NCI-H2107 treated with DMSO at 0.1 percent for 48 hours (cell line): ENCODE measurements around the gene CGB1.
"Not testable (repeated sequence)": the region's sequence is repeated elsewhere in the genome, so short reads cannot be mapped to it uniquely, and the experiment has no call there.

Experiments
- DNase-seq: peaks from one replicate; lab custom pipeline; 2025; ENCODE audit not compliant: unreplicated experiment; lab: John Stamatoyannopoulos, UW

The CGB1 gene

DNA sequence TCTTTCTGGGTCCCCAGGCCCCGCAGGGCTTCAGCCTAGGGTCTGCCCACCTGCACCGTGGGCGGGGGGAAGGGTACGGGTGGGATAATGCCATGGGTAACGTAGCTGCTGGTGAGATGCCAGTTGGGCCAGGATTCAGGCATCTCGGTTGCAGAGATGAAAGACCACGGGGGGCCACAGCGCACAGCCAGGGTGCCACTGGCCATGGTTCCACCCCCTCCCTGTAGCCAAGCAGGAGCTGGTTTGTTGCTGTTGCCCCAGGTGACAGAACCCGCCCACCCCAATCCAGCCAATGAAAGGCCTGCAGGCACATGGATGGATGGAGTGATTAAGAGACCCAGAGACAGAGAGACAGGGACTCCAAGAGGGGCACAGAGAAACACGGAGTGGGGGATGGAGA lies 21.9 kb upstream of the CGB1 start:
- DNase-seq: no peak

DNA sequence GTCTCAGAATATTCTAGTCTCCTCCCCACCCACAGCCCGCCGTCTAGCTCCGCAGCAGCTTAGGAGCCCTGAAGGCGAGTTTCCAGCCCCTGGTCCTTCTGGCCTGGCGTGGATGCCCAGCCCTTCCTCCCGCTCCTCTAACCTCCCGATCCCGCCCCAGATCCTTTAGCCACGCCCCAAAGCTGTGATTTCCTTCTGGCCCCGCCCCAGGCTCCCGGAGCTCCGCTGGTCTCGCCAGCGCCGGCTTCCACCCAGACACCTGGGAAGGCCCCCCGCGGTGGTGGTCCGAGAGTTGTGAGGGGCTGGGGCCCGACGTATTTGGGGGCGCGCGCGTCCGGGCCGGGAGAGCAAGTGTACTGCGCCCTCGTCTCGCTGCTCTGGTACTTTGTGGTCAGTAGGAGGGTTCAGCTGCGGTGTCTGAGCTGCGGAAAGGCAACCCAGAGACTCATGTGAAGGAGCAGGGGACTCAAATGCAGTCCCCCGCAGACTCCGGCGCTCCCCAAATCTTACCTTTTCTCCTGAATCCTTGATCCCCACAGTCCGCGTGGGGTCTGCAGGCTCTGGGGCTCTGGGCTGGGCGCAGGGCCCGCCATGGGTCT lies 21.0 kb upstream of the CGB1 start, which contains the start of gene CGB7:
CGB7 (minus strand) TSS at position 114 of the 599 bp plus-strand sequence. CDS start 2,374 bp downstream, outside the sequence.
- DNase-seq: no peak

DNA sequence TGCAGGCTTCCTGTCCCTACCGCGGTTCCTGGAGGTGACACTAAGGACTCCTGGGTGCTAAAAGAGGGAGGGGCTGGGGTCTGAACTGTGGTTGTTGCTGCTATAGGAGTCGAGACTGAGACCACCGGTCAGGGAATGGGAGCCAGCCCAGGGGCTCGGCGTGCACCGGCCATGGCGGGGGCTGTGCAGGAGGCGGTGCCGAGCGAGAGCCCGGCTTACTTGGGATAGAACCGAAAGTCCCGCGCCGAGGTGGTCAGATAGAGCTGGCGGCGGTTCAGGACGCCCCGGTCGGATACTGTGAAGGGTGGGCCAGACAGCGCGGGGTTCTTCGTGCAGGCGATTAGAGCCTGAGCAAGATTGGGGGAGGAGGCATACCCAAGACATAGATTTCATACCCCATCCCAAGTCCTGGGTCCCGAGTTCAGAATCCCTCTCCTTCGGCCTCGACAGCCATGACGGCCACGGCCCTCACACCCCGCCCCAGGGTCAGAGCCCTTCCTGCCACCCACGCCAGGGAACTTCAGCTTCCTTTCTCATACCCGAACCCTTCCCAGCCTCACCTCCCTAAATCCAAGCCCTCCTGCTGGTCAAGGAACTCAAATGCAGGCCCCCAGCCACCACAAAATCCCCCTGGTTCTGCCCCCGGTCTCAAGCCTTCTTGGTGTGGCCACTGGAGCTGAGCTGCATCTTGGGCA lies 20.4 kb upstream of the CGB1 start:
- not testable (repeated sequence) for DNase-seq

DNA sequence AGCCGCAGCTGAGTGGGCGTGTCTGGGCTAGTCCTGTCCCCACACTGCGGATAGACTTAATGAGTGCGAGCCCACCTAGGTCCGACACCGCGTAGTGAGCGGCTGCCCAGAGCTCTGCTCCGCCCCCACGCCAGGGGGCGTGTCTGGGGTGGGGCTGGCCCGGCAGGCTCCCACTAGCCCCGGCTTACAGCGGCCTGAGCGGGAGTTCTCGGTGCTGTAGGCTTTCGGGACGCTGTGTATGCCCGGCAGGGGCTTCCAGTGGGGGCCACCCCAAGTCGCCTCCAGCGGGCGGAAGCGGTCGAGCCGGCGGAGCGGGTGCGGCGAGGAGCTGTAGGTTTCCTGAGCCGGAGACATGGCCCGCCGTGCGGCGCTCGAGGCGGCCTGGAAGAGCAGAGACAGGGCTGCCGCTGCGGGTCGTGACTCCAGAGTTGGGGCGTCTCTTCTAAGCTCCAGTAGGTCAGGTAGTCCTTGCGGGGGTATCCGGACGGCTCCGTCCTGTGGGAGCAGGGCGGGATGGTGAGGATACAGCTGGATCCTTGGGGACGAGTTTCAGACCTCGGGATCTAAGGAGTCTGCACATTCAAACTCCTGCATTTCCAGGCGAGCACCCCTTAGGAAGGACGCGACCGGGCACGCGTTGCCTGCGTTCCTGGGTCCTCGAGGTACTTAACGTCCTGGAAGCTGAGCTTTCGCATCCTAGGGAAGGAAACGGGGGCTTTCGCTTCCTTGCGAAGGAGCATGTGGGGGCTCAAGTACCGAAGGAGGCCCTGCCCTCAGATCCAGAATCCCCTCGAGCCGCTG lies 19.6 kb upstream of the CGB1 start:
- no peak for DNase-seq

DNA sequence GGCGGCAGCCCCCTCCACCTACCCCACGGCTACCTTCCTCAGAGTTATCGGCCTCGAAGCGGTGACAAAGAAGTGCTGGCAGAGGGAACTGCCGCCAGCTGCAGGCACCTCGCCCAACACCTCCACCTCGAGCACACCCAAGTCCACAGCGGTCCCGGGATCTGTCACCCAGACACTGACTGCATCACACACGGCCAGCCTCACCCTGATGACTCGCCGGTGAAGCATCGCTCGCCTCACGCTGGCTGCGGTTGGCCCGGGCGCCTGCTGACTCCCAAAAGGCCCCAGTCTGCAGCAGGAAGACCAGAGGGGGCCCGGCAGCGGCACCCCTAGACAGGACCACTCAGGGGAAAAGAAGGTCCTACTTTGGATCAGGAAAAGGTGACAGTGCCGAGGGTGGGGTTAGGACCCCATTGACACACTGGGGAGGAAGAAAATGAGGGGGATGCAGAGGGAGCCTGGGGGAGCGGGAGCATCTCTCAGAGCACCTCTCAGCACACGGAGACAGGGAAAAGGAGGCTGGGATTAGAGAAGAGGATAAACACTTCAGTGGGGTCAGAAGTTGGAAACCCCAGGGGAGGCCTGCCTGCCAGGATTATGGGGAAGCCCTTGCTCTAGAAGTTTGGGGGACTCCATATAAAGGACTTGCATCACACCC lies 13.8 kb upstream of the CGB1 start:
- DNase-seq: not testable (repeated sequence)

DNA sequence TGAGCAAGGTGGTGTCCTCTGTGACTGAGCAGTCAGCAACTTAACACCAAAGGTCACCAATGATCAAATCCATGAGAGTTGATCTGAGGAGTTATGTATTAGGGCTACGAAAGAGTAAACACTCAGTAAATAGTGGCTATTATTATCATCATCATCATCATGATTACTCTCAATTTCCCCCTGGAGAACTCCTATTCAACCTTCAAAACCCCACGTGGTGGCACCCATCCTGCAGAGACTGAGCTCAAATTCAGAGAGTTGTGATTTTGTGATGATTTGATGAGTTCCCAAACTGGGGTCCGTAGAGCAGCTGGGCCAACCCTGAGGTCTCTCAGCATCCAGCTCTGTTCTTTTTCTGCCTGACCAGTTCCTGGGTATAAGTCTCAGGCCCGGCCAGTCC lies 13.1 kb upstream of the CGB1 start:
- DNase-seq: not testable (repeated sequence)

DNA sequence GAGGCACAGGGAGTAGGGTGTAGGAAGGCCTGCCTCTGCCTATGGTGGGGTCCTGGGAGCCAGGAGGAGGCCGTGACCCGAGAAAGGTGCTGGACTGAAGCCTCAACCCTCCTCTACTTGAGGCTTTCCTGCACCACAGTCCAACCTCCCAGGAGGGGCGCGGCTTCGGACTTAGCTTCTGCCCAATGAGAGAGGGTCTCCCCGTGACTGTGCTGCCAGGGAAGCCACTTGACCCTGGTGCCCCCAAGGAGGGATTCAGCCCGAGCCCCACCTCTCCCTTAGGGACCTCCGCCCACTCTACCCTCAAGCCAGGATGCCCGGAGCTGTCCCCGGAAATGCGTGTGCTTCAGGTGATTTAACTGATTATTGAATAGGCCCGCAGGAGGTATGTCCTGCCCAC lies 12.3 kb upstream of the CGB1 start, which contains the start of gene CGB8:
CGB8 (minus strand) TSS at position 101 of the 400 bp plus-strand sequence. CDS start 372 bp downstream, outside the sequence.
- not testable (repeated sequence) for DNase-seq

DNA sequence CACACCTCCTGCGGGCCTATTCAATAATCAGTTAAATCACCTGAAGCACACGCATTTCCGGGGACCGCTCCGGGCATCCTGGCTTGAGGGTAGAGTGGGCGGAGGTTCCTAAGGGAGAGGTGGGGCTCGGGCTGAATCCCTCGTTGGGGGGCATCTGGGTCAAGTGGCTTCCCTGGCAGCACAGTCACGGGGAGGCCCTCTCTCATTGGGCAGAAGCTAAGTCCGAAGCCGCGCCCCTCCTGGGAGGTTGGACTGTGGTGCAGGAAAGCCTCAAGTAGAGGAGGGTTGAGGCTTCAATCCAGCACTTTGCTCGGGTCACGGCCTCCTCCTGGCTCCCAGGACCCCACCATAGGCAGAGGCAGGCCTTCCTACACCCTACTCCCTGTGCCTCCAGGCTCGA lies 6.9 kb upstream of the CGB1 start, which contains the start of gene CGB5:
CGB5 (plus strand) TSS at position 301 of the 400 bp plus-strand sequence. CDS start 362 bp downstream, outside the sequence.
- not testable (repeated sequence) for DNase-seq

DNA sequence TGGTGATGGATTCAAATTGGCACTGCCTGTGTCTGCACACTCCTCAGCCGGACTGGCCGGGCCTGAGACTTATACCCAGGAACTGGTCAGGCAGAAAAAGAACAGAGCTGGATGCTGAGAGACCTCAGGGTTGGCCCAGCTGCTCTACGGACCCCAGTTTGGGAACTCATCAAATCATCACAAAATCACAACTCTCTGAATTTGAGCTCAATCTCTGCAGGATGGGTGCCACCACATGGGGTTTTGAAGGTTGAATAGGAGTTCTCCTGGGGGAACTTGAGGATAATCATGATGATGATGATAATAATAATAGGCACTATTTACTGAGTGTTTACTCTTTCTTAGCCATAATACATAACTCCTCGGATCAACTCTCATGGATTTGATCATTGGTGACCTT lies 6.0 kb upstream of the CGB1 start:
- not testable (repeated sequence) for DNase-seq

DNA sequence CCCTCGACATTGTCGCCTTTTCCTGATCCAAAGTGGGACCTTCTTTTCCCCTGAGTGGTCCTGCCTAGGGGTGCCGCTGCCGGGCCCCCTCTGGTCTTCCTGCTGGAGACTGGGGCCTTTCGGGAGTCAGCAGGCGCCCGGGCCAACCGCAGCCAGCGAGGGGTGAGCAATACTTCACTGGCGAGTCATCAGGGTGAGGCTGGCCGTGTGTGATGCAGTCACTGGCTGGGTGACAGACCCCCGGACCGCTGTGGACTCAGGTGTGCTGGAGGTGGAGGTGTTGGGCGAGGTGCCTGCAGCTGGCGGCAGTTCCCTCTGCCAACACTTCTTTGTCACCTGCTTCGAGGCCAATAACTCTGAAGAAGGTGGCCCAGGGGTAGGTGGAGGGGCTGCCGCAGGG lies 5.5 kb upstream of the CGB1 start:
- DNase-seq: no peak

DNA sequence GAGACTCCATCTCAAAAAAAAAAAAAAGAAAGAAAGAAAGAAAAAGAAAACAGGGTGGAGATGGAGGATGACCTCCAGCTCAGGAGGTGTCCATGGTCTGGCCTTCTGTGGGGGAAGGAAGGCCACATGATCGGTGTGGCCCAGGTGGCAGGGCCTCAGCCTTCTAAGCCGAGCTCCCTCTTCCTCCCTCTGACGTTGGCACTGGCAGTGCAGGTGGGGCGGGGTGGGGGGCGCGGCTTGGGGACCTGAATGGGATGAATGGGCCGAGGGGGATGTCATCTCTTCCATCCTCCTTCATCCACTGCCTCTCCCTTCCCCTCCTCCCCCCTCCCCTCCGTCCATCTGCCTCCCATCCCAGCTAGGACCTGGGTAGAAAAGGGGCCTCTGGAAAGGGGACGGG lies 3.0 kb upstream of the CGB1 start:
- DNase-seq: not testable (repeated sequence)

DNA sequence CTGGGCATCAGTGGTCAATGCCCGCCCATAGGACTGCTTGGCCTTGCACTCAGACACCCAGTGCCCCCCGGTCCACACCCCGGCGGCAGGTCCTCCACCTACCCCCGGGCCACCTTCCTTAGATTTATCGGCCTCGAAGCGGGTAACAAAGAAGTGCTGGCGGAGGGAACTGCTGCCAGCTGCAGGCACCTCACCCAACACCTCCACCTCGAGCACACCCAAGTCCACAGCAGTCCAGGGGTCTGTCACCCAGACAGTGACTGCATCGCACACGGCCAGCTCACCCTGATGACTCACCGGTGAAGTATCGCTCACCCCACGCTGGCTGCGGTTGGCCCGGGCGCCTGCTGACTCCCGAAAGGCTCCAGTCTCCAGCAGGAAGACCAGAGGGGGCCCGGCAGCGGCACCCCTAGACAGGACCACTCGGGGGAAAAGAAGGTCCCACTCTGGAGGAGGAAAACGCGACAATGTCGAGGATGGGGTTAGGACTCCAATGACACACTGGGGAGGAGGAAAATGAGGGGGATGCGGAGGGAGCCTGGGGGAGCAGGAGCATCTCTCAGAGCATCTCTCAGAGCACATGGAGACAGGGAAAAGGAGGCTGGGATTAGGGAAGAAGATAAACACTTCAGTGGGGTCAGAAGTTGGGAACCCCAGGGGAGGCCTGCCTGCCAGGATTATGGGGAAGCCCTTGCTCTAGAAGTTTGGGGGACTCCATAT lies 2.0 kb upstream of the CGB1 start:
- DNase-seq: not testable (repeated sequence)

DNA sequence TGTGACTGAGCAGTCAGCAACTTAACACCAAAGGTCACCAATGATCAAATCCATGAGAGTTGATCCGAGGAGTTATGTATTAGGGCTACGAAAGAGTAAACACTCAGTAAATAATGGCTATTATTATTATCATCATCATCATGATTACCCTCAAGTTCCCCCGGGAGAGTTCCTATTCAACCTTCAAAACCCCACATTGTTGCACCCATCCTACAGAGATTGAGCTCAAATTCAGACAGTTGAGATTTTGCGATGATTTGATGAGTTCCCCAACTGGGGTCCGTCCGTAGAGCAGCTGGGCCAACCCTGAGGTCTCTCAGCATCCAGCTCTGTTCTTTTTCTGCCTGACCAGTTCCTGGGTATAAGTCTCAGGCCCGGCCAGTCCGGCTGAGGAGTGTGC lies 1.4 kb upstream of the CGB1 start:
- not testable (repeated sequence) for DNase-seq

DNA sequence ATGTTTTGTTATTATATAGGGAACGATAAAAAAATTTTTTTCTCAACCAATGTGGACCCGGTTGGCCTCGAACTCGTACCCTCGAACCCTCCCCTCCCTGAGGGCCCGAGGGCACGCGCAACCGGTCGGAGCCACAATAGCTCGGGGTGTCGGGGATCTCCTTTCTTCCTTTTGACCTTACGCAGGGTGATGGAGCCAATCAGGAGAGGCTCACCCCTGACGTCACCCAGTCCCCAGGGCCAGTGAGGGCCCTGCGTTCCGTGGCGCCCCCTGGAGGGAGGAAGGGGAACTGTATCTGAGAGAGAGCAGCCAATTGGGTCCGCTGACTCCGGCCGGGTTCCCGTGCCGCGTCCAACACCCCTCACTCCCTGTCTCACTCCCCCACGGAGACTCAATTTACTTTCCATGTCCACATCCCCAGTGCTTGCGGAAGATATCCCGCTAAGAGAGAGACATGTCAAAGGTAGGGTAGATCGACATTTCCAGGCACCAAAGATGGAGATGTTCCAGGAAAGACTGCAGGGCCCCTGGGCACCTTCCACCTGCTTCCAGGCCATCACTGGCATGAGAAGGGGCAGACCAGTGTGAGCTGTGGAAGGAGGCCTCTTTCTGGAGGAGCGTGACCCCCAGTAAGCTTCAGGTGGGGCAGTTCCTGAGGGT lies 4.9 kb downstream of the CGB1 start, which contains the start of gene CGB2:
CGB2 (plus strand) TSS at position 249 of the 660 bp plus-strand sequence; CDS start at position 455, 206 bp downstream.
- not testable (repeated sequence) for DNase-seq

DNA sequence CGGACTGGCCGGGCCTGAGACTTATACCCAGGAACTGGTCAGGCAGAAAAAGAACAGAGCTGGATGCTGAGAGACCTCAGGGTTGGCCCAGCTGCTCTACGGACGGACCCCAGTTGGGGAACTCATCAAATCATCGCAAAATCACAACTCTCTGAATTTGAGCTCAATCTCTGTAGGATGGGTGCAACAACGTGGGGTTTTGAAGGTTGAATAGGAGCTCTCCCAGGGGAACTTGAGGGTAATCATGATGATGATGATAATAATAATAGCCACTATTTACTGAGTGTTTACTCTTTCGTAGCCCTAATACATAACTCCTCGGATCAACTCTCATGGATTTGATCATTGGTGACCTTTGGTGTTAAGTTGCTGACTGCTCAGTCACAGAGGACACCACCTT lies 6.4 kb downstream of the CGB1 start:
- not testable (repeated sequence) for DNase-seq

DNA sequence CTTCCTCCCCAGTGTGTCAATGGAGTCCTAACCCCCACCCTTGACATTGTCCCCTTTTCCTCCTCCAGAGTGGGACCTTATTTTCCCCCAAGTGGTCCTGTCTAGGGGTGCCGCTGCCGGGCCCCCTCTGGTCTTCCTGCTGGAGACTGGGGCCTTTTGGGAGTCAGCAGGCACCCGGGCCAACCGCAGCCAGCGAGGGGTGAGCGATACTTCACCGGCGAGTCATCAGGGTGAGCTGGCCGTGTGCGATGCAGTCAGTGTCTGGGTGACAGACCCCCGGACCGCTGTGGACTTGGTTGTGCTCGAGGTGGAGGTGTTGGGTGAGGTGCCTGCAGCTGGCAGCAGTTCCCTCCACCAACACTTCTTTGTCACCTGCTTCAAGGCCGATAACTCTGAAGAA lies 6.9 kb downstream of the CGB1 start:
- DNase-seq: not testable (repeated sequence)

DNA sequence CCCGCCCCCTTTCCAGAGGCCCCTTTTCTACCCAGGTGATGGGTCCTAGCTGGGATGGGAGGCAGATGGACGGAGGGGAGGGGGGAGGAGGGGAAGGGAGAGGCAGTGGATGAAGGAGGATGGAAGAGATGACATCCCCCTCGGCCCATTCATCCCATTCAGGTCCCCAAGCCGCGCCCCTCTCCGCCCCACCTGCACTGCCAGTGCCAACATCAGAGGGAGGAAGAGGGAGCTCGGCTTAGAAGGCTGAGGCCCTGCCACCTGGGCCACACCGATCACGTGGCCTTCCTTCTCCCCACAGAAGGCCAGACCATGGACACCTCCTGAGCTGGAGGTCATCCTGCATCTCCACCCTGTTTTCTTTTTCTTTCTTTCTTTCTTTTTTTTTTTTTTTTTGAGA lies 8.0 kb downstream of the CGB1 start:
- not testable (repeated sequence) for DNase-seq

DNA sequence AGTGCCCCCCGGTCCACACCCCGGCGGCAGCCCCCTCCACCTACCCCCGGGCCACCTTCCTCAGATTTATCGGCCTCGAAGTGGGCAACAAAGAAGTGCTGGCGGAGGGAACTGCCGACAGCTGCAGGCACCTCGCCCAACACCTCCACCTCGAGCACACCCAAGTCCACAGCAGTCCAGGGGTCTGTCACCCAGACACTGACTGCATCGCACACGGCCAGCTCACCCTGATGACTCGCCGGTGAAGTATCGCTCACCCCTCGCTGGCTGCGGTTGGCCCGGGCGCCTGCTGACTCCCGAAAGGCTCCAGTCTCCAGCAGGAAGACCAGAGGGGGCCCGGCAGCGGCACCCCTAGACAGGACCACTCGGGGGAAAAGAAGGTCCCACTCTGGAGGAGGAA lies 11.1 kb downstream of the CGB1 start:
- not testable (repeated sequence) for DNase-seq

DNA sequence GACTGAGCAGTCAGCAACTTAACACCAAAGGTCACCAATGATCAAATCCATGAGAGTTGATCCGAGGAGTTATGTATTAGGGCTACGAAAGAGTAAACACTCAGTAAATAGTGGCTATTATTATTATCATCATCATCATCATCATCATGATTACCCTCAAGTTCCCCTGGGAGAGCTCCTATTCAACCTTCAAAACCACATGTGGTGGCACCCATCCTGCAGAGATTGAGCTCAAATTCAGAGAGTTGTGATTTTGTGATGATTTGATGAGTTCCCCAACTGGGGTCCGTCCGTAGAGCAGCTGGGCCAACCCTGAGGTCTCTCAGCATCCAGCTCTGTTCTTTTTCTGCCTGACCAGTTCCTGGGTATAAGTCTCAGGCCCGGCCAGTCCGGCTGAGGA lies 11.6 kb downstream of the CGB1 start:
- DNase-seq: not testable (repeated sequence)

DNA sequence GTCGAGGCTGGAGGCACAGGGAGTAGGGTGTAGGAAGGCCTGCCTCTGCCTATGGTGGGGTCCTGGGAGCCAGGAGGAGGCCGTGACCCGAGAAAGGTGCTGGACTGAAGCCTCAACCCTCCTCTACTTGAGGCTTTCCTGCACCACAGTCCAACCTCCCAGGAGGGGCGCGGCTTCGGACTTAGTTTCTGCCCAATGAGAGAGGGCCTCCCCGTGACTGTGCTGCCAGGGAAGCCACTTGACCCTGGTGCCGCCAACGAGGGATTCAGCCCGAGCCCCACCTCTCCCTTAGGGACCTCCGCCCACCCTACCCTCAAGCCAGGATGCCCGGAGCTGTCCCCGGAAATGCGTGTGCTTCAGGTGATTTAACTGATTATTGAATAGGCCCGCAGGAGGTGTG lies 12.5 kb downstream of the CGB1 start, which contains the start of gene CGB3:
CGB3 (minus strand) TSS at position 101 of the 400 bp plus-strand sequence. CDS start 362 bp downstream, outside the sequence.
- DNase-seq: not testable (repeated sequence)
